ENCODE data around the gene COQ6.

COQ6 gene

DNA sequence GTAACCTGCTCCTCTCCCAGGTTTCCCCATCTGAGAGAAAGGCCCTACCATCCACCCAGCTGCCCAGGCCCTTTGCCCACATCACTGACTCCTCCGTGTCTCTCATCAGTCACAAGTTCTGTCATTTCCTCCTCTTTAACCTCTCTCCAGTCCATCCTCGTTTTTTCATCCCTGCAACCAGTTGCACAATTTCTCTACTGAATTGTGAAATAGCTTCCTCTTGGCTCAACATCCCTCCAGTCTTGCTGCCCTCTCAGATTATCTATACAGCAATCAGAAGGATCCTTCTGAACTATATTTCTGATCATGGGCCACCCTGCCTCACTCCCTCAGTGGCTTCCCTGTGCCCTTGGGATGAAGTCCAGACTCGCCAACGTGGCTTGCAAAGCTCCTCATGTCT is 7.0 kb upstream of the COQ6 start:
- H3K36me3 ChIP-seq (ENCODE audit: control insufficient read depth in 1 of 2, insufficient read depth in 2 of 2, low read length in 2 of 2): peaks cover 7 to 44% of the 10 kb centered on the region in 2 donors

DNA sequence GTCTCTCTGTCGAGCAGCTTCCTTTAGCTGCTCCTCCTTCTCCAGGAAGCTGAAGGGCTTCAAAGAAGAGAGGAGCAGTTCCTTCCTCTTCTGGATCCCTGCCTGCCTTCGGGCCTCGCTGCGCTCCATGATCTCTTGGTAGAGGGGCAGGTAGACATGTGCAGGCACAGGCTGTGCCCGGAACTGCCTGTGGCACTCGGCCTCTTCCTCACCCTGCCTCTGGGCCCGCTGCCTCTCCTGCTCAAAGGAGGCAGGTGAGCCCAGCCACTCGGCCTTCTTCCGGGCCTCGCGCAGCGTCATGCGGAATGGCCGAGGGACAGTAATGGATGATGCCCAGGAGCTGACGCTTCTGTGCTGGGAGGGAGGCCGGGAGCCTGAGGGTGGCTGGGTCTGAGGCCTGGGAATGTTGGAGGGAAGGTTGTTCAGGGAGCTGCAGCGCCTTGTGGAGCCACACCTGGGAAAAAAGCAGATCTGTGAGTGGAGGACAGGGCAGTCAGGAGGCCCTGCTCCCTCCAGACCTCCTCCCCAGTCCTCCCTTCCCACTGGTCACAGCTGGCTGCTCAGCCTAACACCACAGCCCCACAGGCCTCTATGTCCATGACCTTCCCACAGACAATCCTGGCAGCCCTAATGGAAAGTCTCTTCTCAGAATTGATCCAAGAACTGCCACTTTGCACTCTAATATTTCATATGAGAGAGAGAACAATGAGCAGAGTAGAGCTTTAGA is 5.5 kb upstream of the COQ6 start:
- Histone ChIP-seq H3K27ac (ENCODE audit: low read length) (no peak overlapping the region), H3K9me3 (ENCODE audit: control insufficient read depth in 1 of 2, low read length in 2 of 2) (no peaks in the 10 kb centered on the region), H3K4me3 (ENCODE audit: low read depth in 1 of 2, low read length in 2 of 2) (no peak overlapping the region), H3K27me3 (ENCODE audit: low read depth, low read length) (no peaks in the 10 kb centered on the region), H3K36me3 (ENCODE audit: control insufficient read depth in 1 of 2, insufficient read depth in 2 of 2, low read length in 2 of 2) (peaks cover 7 to 44% of the 10 kb centered on the region in 2 donors), H3K4me1 (ENCODE audit: control insufficient read depth in 1 of 2, insufficient read depth in 2 of 2, low read length in 2 of 2) (peaks cover 0 to 3% of the 10 kb centered on the region in 2 donors)

More for the DNA sequence above, 7.0 kb upstream of the COQ6 start:
- H3K4me1 ChIP-seq (ENCODE audit: control insufficient read depth in 1 of 2, insufficient read depth in 2 of 2, low read length in 2 of 2): no peaks in the 10 kb centered on the region
- no peak overlapping the region for H3K27ac ChIP-seq (ENCODE audit: low read length)
- H3K4me3 ChIP-seq (ENCODE audit: low read depth in 1 of 2, low read length in 2 of 2): no peak overlapping the region
- no peaks in the 10 kb centered on the region for H3K27me3 ChIP-seq (ENCODE audit: low read depth, low read length)
- no peaks in the 10 kb centered on the region for H3K9me3 ChIP-seq (ENCODE audit: control insufficient read depth in 1 of 2, low read length in 2 of 2)

DNA sequence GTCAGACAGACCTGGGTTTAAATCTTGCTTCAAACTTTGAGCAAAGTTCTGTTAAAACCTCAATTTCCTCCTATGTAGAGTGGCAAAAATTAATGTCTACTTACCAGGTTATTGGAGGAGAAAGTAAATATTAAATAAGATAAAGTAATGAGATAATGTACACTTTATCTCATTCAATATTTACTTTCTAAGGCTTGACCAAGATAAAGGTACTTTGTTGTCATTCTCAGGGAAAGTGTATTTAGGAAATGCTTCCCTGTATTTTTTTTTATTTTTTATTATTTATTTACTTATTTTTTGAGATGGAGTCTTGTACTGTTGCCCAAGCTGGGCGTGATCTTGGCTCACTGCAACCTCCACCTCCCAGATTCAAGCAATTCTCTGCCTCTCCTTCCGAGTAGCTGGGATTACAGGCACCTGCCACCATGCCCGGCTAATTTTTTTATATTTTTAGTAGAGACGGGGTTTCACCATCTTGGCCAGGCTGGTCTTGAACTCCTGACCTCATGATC is 4.9 kb upstream of the COQ6 start:
- no peaks in the 10 kb centered on the region for H3K9me3 ChIP-seq (ENCODE audit: control insufficient read depth in 1 of 2, low read length in 2 of 2)
- no peaks in the 10 kb centered on the region for H3K27me3 ChIP-seq (ENCODE audit: low read depth, low read length)
- peaks cover 7 to 44% of the 10 kb centered on the region in 2 donors for H3K36me3 ChIP-seq (ENCODE audit: control insufficient read depth in 1 of 2, insufficient read depth in 2 of 2, low read length in 2 of 2)
- no peak overlapping the region for H3K4me3 ChIP-seq (ENCODE audit: low read depth in 1 of 2, low read length in 2 of 2)
- peaks cover 0 to 3% of the 10 kb centered on the region in 2 donors for H3K4me1 ChIP-seq (ENCODE audit: control insufficient read depth in 1 of 2, insufficient read depth in 2 of 2, low read length in 2 of 2)
- no peak overlapping the region for H3K27ac ChIP-seq (ENCODE audit: low read length)

DNA sequence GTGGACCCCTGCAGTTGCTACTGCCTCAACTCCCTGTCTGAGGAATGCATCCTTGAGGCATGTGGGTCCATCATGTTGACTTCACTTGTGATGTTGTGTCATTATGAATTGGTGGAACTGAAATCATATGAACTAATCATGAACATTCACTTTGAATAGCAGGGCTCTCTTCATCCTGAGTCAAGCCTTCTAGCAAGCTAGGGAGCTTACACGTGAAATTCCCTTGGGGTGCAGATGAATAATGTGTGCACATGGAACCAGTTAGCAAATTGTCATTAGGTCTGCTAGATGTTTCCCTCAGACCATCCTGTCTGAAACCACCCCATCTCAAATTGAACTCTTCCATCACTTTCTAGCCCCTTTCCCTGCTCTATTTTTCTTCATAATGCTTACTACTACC is 3.6 kb downstream of the COQ6 start:
- no peaks in the 10 kb centered on the region for H3K9me3 ChIP-seq (ENCODE audit: control insufficient read depth in 1 of 2, low read length in 2 of 2)
- peaks cover 27 to 48% of the 10 kb centered on the region in 2 donors for H3K36me3 ChIP-seq (ENCODE audit: control insufficient read depth in 1 of 2, insufficient read depth in 2 of 2, low read length in 2 of 2)

DNA sequence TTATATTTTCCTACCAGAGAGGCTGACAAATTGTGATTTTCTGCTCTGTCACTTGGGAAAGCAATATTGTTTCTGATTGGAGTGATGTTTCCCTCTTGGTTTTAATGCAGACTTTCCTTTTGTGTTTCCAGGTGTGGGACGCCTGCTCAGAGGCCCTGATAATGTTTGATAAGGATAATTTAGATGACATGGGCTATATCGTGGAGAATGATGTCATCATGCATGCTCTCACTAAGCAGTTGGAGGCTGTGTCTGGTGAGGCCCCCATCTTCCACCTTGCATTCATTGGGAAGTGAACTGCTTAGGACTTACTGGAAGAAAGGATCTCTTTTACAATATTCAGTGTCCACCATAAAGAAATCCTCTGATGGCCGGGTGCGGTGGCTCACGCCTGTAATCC is 5.6 kb downstream of the COQ6 start:
- peaks cover 0 to 5% of the 10 kb centered on the region in 2 donors for H3K4me1 ChIP-seq (ENCODE audit: control insufficient read depth in 1 of 2, insufficient read depth in 2 of 2, low read length in 2 of 2)
- peaks cover 39 to 62% of the 10 kb centered on the region in 2 donors for H3K36me3 ChIP-seq (ENCODE audit: control insufficient read depth in 1 of 2, insufficient read depth in 2 of 2, low read length in 2 of 2)
- H3K9me3 ChIP-seq (ENCODE audit: control insufficient read depth in 1 of 2, low read length in 2 of 2): no peaks in the 10 kb centered on the region
- H3K4me3 ChIP-seq (ENCODE audit: low read depth in 1 of 2, low read length in 2 of 2): no peak overlapping the region
- no peaks in the 10 kb centered on the region for H3K27me3 ChIP-seq (ENCODE audit: low read depth, low read length)
- H3K27ac ChIP-seq (ENCODE audit: low read length): no peak overlapping the region

More for the DNA sequence above, 3.6 kb downstream of the COQ6 start:
- Histone ChIP-seq H3K4me1 (ENCODE audit: control insufficient read depth in 1 of 2, insufficient read depth in 2 of 2, low read length in 2 of 2) (peaks cover 0 to 8% of the 10 kb centered on the region in 2 donors), H3K4me3 (ENCODE audit: low read depth in 1 of 2, low read length in 2 of 2) (no peak overlapping the region), H3K27ac (ENCODE audit: low read length) (no peak overlapping the region), H3K27me3 (ENCODE audit: low read depth, low read length) (no peaks in the 10 kb centered on the region)

DNA sequence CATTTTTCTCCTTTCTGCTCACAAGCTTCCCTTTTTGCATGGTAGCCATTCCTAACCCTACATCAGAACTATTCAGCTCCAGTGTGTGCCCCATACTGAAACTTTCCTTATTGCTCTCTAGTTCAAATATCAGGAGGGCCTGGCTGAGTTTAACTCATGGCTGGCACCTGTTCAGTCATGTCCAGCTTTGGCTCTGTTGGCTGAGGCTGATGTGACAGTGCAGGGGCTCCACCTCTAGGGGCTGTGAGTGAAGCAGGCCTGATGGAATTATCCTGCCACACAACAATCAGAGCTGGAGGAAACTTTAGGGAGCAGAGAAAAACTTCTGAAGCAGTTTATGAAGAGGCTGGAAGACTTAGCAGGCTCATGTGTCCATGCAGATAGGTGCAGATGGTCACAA is 8.5 kb downstream of the COQ6 start:
- Histone ChIP-seq H3K4me1 (ENCODE audit: control insufficient read depth in 1 of 2, insufficient read depth in 2 of 2, low read length in 2 of 2) (no peaks in the 10 kb centered on the region), H3K36me3 (ENCODE audit: control insufficient read depth in 1 of 2, insufficient read depth in 2 of 2, low read length in 2 of 2) (peaks cover 53 to 81% of the 10 kb centered on the region in 2 donors), H3K27me3 (ENCODE audit: low read depth, low read length) (no peaks in the 10 kb centered on the region), H3K4me3 (ENCODE audit: low read depth in 1 of 2, low read length in 2 of 2) (no peak overlapping the region), H3K27ac (ENCODE audit: low read length) (no peak overlapping the region), H3K9me3 (ENCODE audit: control insufficient read depth in 1 of 2, low read length in 2 of 2) (no peaks in the 10 kb centered on the region)

DNA sequence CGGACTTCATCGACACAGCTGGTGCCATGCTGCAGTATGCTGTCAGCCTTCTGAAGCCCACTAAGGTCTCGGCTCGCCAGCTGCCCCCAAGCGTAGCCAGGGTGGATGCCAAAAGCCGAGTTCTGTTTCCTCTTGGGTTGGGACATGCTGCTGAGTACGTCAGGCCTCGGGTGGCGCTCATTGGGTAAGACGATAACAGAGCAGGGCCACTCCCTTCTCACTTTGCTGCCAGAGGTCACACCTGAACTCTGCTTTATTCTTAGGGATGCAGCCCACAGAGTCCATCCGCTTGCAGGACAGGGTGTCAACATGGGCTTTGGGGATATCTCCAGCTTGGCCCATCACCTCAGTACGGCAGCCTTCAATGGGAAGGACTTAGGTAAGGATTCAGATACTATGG is 11.1 kb downstream of the COQ6 start:
- Histone ChIP-seq H3K9me3 (ENCODE audit: control insufficient read depth in 1 of 2, low read length in 2 of 2) (no peaks in the 10 kb centered on the region), H3K36me3 (ENCODE audit: control insufficient read depth in 1 of 2, insufficient read depth in 2 of 2, low read length in 2 of 2) (peaks cover 42 to 70% of the 10 kb centered on the region in 2 donors), H3K27ac (ENCODE audit: low read length) (no peak overlapping the region), H3K27me3 (ENCODE audit: low read depth, low read length) (no peaks in the 10 kb centered on the region), H3K4me1 (ENCODE audit: control insufficient read depth in 1 of 2, insufficient read depth in 2 of 2, low read length in 2 of 2) (no peaks in the 10 kb centered on the region), H3K4me3 (ENCODE audit: low read depth in 1 of 2, low read length in 2 of 2) (no peak overlapping the region)

DNA sequence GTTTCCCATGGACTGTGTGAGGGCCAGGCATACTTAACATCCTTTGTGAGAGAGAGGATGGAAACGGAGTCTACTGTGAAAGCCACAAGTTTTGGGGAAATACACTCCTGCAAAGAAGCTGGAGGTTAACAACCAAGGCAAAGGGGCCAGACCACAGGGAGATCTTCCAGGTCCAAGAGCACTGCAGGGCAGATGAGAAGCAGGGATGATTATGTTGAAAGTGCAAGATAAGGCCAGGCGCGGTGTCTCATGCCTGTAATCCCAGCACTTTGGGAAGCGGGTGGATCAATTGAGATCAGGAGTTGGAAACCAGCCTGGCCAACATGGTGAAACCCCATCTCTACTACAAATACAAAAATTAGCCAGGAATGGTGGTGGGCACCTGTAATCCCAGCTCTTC is 15.1 kb downstream of the COQ6 start:
- Histone ChIP-seq H3K4me1 (ENCODE audit: control insufficient read depth in 1 of 2, insufficient read depth in 2 of 2, low read length in 2 of 2) (no peaks in the 10 kb centered on the region), H3K27ac (ENCODE audit: low read length) (no peak overlapping the region), H3K9me3 (ENCODE audit: control insufficient read depth in 1 of 2, low read length in 2 of 2) (no peaks in the 10 kb centered on the region), H3K27me3 (ENCODE audit: low read depth, low read length) (no peaks in the 10 kb centered on the region), H3K36me3 (ENCODE audit: control insufficient read depth in 1 of 2, insufficient read depth in 2 of 2, low read length in 2 of 2) (peaks cover 42 to 62% of the 10 kb centered on the region in 2 donors), H3K4me3 (ENCODE audit: low read depth in 1 of 2, low read length in 2 of 2) (no peak overlapping the region)

DNA sequence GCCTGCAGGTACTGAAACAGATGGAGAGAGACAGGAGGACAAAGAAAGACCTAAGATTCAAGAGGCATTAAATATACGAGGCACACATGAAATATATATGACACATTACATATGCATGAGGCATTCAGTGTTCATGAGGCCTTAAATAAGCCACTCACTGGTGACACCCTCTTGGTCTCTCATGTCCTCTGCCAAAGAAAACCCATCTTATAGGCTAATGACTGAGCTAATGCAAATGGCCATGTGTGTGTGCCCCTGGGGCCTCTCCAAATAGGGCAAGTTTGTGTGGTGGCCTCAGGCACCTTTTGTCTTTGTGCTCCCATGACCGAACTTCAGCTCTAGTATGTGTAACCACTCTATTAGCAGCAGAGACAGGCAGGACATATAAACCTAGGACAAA is 18.8 kb downstream of the COQ6 start:
- H3K4me3 ChIP-seq (ENCODE audit: low read depth in 1 of 2, low read length in 2 of 2): no peak overlapping the region
- peaks cover 29 to 50% of the 10 kb centered on the region in 2 donors for H3K36me3 ChIP-seq (ENCODE audit: control insufficient read depth in 1 of 2, insufficient read depth in 2 of 2, low read length in 2 of 2)
- no peaks in the 10 kb centered on the region for H3K9me3 ChIP-seq (ENCODE audit: control insufficient read depth in 1 of 2, low read length in 2 of 2)
- H3K27me3 ChIP-seq (ENCODE audit: low read depth, low read length): no peaks in the 10 kb centered on the region
- no peaks in the 10 kb centered on the region for H3K4me1 ChIP-seq (ENCODE audit: control insufficient read depth in 1 of 2, insufficient read depth in 2 of 2, low read length in 2 of 2)
- no peak overlapping the region for H3K27ac ChIP-seq (ENCODE audit: low read length)

DNA sequence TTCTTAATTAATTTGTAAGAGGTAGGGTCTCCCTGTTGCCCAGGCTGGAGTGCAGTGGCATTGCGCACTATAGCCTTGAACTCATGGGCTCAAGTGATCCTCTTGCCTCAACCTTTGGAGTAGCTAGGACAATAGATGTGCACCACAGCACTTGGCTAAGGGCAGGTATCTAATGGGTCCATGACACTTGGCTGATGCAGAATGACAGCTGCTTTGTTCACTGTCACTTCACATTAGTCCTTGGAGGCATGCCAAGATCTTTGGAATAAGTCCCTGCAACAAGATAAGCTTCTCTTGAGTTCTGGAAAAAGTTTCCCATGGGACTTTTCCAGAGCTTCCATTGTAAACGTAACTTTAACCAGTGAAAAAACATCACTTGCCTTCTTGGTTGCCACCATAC is 23.4 kb downstream of the COQ6 start:
- Histone ChIP-seq H3K9me3 (ENCODE audit: control insufficient read depth in 1 of 2, low read length in 2 of 2) (no peaks in the 10 kb centered on the region), H3K36me3 (ENCODE audit: control insufficient read depth in 1 of 2, insufficient read depth in 2 of 2, low read length in 2 of 2) (peaks cover 27 to 53% of the 10 kb centered on the region in 2 donors), H3K27me3 (ENCODE audit: low read depth, low read length) (no peaks in the 10 kb centered on the region), H3K4me1 (ENCODE audit: control insufficient read depth in 1 of 2, insufficient read depth in 2 of 2, low read length in 2 of 2) (no peaks in the 10 kb centered on the region), H3K27ac (ENCODE audit: low read length) (no peak overlapping the region), H3K4me3 (ENCODE audit: low read depth in 1 of 2, low read length in 2 of 2) (no peak overlapping the region)

DNA sequence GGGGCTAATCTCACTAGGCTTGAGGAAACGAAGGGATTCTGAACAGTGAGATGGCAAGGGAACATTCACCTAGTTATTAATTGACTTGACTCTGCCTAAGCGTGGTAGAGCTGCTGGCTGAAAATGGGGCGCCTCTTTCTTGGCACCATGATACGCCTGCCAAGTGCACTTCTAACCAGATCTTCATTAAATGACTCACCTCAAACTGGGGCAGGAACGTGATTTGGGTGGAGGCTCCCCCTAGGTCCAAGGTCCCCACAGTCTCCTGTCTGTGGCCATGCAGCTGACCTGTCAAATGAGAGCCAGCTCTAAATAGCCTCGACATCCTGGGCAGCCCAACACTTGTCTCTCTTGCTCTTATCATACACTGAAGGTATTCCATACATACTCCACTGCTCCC is 26.0 kb downstream of the COQ6 start:
- H3K4me1 ChIP-seq (ENCODE audit: control insufficient read depth in 1 of 2, insufficient read depth in 2 of 2, low read length in 2 of 2): no peaks in the 10 kb centered on the region
- peaks cover 15 to 36% of the 10 kb centered on the region in 2 donors for H3K36me3 ChIP-seq (ENCODE audit: control insufficient read depth in 1 of 2, insufficient read depth in 2 of 2, low read length in 2 of 2)
- H3K9me3 ChIP-seq (ENCODE audit: control insufficient read depth in 1 of 2, low read length in 2 of 2): no peaks in the 10 kb centered on the region
- H3K27me3 ChIP-seq (ENCODE audit: low read depth, low read length): no peaks in the 10 kb centered on the region
- H3K4me3 ChIP-seq (ENCODE audit: low read depth in 1 of 2, low read length in 2 of 2): no peak overlapping the region
- H3K27ac ChIP-seq (ENCODE audit: low read length): no peak overlapping the region

DNA sequence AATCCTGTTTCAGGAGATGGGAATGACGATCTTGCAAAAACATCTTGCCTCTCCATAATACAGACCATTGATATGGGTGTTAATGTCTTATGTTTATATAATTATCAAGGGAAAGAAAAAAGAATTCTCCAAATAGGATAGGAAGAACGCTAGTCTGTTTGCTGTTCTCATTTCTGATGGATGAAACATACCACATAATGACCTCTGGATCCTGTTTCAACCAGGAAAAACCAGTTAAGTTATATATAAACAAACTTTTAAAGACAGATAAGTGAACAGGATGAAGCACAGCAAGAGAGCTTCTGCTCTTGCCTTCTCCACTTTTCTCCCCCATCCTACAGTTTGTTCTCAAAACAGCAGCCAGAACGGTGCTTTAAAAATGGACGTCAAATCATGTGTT is 27.8 kb downstream of the COQ6 start:
- no peaks in the 10 kb centered on the region for H3K27me3 ChIP-seq (ENCODE audit: low read depth, low read length)
- no peaks in the 10 kb centered on the region for H3K4me1 ChIP-seq (ENCODE audit: control insufficient read depth in 1 of 2, insufficient read depth in 2 of 2, low read length in 2 of 2)
- no peak overlapping the region for H3K27ac ChIP-seq (ENCODE audit: low read length)
- H3K36me3 ChIP-seq (ENCODE audit: control insufficient read depth in 1 of 2, insufficient read depth in 2 of 2, low read length in 2 of 2): peaks cover 6 to 28% of the 10 kb centered on the region in 2 donors
- H3K4me3 ChIP-seq (ENCODE audit: low read depth in 1 of 2, low read length in 2 of 2): no peak overlapping the region
- no peaks in the 10 kb centered on the region for H3K9me3 ChIP-seq (ENCODE audit: control insufficient read depth in 1 of 2, low read length in 2 of 2)
